B cell (primary cell): ENCODE data around the gene ZDHHC20. TPM values are rescaled to one million over a fixed set of nuclear protein-coding genes. Genes with fewer than 3 reads are reported as not detected.

ENCODE experiments used
- ATAC-seq: fragments of 200-7000 bp; cut with Tn5 transposase; one replicate; pipeline ENCODE4 v1.10.0; 2021; ENCODE audit warnings: low read depth, mild to moderate bottlenecking, moderate number of reproducible peaks, moderate library complexity
- CTCF ChIA-PET: fragments of 350-600 bp; sonication (Branson Sonifier 250); formaldehyde crosslinking; loops from one replicate; lab custom pipeline; 2021; ENCODE audit warnings: antibody characterized with exemption, inconsistent platforms; lab: Charles Lee
- POLR2A ChIA-PET: fragments of 350-600 bp; sonication (Branson Sonifier 250); formaldehyde crosslinking; loops from one replicate; lab custom pipeline; 2021; ENCODE audit warnings: antibody characterized with exemption; lab: Charles Lee
- DNase-seq: peaks from one replicate; pipeline ENCODE4 v3.0.0; 2013
- H2AFZ ChIP-seq: 2 replicates; pipeline ENCODE4 v1.6.1; 2012; ENCODE audit warnings: mild to moderate bottlenecking, low read depth, low read length; ENCODE audit not compliant: insufficient read depth, poor library complexity, severe bottlenecking
- H3K27ac ChIP-seq, 2 donors: 1 replicate in 1 of 2; 2 replicates in 1 of 2; pipeline ENCODE4 v1.5.1; 2012 to 2013; ENCODE audit warnings: low read length in 2 of 2, mild to moderate bottlenecking in 2 of 2, moderate library complexity in 1 of 2
- H3K27me3 ChIP-seq, 4 experiments: fragments of 200-600 bp in 1 of 4; sonication (generic) in 1 of 4; replicated peaks in 1 of 4; 1 replicate in 2 of 4; 2 replicates in 2 of 4; pipeline versions ENCODE4 v1.6.1 to v1.7.0; 2013 to 2016; ENCODE audit warnings: low read length in 3 of 4, mild to moderate bottlenecking in 2 of 4, mixed read lengths in 1 of 4, moderate library complexity in 1 of 4; ENCODE audit not compliant: insufficient read depth in 4 of 4, control insufficient read depth in 3 of 4; ENCODE audit errors: control extremely low read depth in 1 of 4
- H3K36me3 ChIP-seq, 2 experiments: replicated peaks in 1 of 2; 1 replicate in 1 of 2; 2 replicates in 1 of 2; pipeline versions ENCODE4 v1.6.1 to v1.7.1; 2013; ENCODE audit warnings: low read length in 1 of 2; ENCODE audit not compliant: insufficient read depth in 2 of 2, control insufficient read depth in 1 of 2; ENCODE audit errors: control extremely low read depth in 1 of 2, extremely low read depth in 1 of 2
- H3K4me1 ChIP-seq, 2 donors: fragments of 200-600 bp in 1 of 2; sonication (generic) in 1 of 2; 1 replicate in 1 of 2; 2 replicates in 1 of 2; pipeline versions ENCODE4 v1.5.1 to v1.6.1; 2013 to 2017; ENCODE audit warnings: low read length in 2 of 2; ENCODE audit not compliant: control insufficient read depth in 2 of 2, insufficient read depth in 2 of 2
- H3K4me2 ChIP-seq: replicated peaks from 2 replicates; pipeline ENCODE3; 2012; ENCODE audit warnings: mild to moderate bottlenecking, low read depth, low read length; ENCODE audit not compliant: poor library complexity, severe bottlenecking
- H3K4me3 ChIP-seq, 5 experiments: fragments of 200-600 bp in 1 of 5; sonication (generic) in 1 of 5; 1 replicate in 3 of 5; 2 replicates in 2 of 5; pipeline versions ENCODE4 v1.5.1 to v1.7.0; 2011 to 2016; ENCODE audit warnings: low read length in 4 of 5, mild to moderate bottlenecking in 4 of 5, low read depth in 2 of 5, control low read depth in 1 of 5, moderate library complexity in 1 of 5; ENCODE audit not compliant: insufficient read depth in 1 of 5; ENCODE audit errors: control extremely low read depth in 1 of 5, extremely low read depth in 1 of 5
- H3K79me2 ChIP-seq: fragments of 200-600 bp; sonication (generic); one replicate; pipeline ENCODE4 v1.6.0; 2016; ENCODE audit warnings: low read length; ENCODE audit not compliant: control insufficient read depth, insufficient read depth
- H3K9ac ChIP-seq: fragments of 200-600 bp; sonication (generic); 2 replicates; pipeline ENCODE4 v1.6.1; 2017; ENCODE audit warnings: mild to moderate bottlenecking, low read length, moderate library complexity
- H3K9me3 ChIP-seq, 3 donors: one replicate each; pipeline versions ENCODE4 v1.6.1 to v1.7.1; 2013; ENCODE audit warnings: low read length in 2 of 3; ENCODE audit not compliant: control insufficient read depth in 2 of 3, insufficient read depth in 1 of 3; ENCODE audit errors: control extremely low read depth in 1 of 3
- H4K20me1 ChIP-seq: 2 replicates; pipeline ENCODE4 v1.6.0; 2012; ENCODE audit warnings: mild to moderate bottlenecking, low read length; ENCODE audit not compliant: insufficient read depth, control insufficient read depth, poor library complexity, severe bottlenecking
- H3K27ac Mint-ChIP-seq: one replicate; pipeline ENCODE4 v1.8.0; 2021; ENCODE audit warnings: mixed read lengths
- H3K27me3 Mint-ChIP-seq: one replicate; pipeline ENCODE4 v1.8.0; 2021; ENCODE audit warnings: mixed read lengths
- H3K4me1 Mint-ChIP-seq: one replicate; pipeline ENCODE4 v1.8.0; 2021; ENCODE audit warnings: mixed read lengths
- H3K4me3 Mint-ChIP-seq: one replicate; pipeline ENCODE4 v1.8.0; 2021; ENCODE audit warnings: mixed read lengths
- H3K9me3 Mint-ChIP-seq: one replicate; pipeline ENCODE4 v1.8.0; 2022; ENCODE audit warnings: mixed read lengths; ENCODE audit not compliant: insufficient read depth
- EZH2 ChIP-seq: IDR thresholded peaks from 2 replicates; pipeline ENCODE4 v1.6.1; 2012; ENCODE audit warnings: borderline replicate concordance, low read depth, mild to moderate bottlenecking, moderate library complexity, low read length; ENCODE audit not compliant: insufficient read depth, poor library complexity, severe bottlenecking
- WGBS: methylation state at CpG from one replicate; pipeline ENCODE4 v1.1.5; 2013; ENCODE audit warnings: missing lambda C conversion rate; ENCODE audit not compliant: insufficient coverage; 5-methylcytosine and 5-hydroxymethylcytosine counted together
- intact Hi-C: fragments of 100-400 bp; cut with micrococcal nuclease; formaldehyde crosslinking; loops from one replicate; pipeline ENCODE4 v1.10.0; 2022
- polyA plus RNA-seq: library from polyadenylated mRNA; depleted of rRNA; stranded (reverse); fragments of >200 nt; gene quantifications from 2 replicates; pipeline ENCODE4 v1.2.3, GENCODE V29; 2012
- total RNA-seq, 2 donors: library from RNA; stranded (reverse); fragments of 120-200 nt in 1 of 2; gene quantifications; 1 replicate in 1 of 2; 2 replicates in 1 of 2; pipeline versions ENCODE4 v1.2.3 to v1.2.4, GENCODE V29; 2013 to 2022
- TF ChIP-seq, protein P1 (sequence below): fragments of 200-600 bp; IDR thresholded peaks from one replicate; pipeline ENCODE4 v1.8.0; 2022; ENCODE audit warnings: antibody characterized with exemption, mild to moderate bottlenecking

Gene ZDHHC20
- total and polyA plus RNA-seq, 2 donors (not counting 1 experiment from before 2014, with no cell fraction given) = 10.3 to 61.5 TPM

DNA sequence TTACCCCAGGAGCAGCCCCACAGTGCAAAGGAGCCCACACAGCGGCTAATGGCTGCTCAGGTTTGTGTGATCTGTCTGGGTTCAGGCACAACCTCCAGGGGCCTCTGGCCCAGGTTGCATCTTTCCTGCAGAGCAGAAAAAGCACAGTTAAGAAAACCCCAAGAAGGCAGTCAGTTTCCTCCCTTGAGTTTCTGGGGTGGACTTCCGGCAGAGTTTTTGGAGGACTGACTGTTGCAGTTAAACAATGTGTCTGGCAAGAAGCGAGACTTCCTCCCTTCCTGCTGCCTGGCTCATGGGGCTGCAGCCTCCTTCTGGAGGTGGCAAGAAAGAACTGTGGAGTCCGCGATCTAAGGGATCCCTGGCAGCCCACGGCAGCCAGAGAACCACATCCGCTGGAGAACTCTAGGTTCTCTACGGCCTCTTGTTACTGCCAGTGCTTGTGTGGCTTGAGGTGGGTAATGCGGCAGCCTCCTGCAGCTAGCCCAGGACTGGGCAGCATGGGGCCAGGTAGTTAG, 114.4 kb downstream of the ZDHHC20 start:
- Mint-ChIP-seq H3K4me1 (peaks cover 12% of the 10 kb centered on the region), H3K27me3 (no peaks in the 10 kb centered on the region), H3K4me3 (peak overlapping the region; percentile 64), H3K27ac (peak overlapping the region; percentile 57), H3K9me3 (no peaks in the 10 kb centered on the region)
- Histone ChIP-seq H3K4me3 (peak overlapping the region in 2 of 5 experiments; percentile 35 to 38), H3K9ac (peak overlapping the region; percentile 32), H3K27me3 (no peaks in the 10 kb centered on the region), H3K79me2 (no peaks in the 10 kb centered on the region), H2AFZ (peak overlapping the region; percentile 62), H4K20me1 (no peaks in the 10 kb centered on the region), H3K9me3 (no peaks in the 10 kb centered on the region), H3K4me1 (peaks cover 6 to 22% of the 10 kb centered on the region in 2 donors), H3K4me2 (peak overlapping the region; percentile 52), H3K36me3 (no peaks in the 10 kb centered on the region), H3K27ac (peak overlapping the region in 1 of 2 donors; percentile 37)
- DNase-seq (peak; percentile 24), ATAC-seq (peak; percentile 10)
- TF ChIP-seq, protein P1, sequence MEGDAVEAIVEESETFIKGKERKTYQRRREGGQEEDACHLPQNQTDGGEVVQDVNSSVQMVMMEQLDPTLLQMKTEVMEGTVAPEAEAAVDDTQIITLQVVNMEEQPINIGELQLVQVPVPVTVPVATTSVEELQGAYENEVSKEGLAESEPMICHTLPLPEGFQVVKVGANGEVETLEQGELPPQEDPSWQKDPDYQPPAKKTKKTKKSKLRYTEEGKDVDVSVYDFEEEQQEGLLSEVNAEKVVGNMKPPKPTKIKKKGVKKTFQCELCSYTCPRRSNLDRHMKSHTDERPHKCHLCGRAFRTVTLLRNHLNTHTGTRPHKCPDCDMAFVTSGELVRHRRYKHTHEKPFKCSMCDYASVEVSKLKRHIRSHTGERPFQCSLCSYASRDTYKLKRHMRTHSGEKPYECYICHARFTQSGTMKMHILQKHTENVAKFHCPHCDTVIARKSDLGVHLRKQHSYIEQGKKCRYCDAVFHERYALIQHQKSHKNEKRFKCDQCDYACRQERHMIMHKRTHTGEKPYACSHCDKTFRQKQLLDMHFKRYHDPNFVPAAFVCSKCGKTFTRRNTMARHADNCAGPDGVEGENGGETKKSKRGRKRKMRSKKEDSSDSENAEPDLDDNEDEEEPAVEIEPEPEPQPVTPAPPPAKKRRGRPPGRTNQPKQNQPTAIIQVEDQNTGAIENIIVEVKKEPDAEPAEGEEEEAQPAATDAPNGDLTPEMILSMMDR = no peak
- no peak for TF ChIP-seq EZH2
- intact Hi-C loops = no loop called here
- POLR2A ChIA-PET = no interaction called here
- 32% methylated on average over 8 of the region's 9 CpGs for WGBS
- CTCF ChIA-PET = interaction anchor here (2.4 kb wide), 1 partner anchor 46 kb away, joined by 7 read pairs; no protein-coding TSS in a partner anchor

DNA sequence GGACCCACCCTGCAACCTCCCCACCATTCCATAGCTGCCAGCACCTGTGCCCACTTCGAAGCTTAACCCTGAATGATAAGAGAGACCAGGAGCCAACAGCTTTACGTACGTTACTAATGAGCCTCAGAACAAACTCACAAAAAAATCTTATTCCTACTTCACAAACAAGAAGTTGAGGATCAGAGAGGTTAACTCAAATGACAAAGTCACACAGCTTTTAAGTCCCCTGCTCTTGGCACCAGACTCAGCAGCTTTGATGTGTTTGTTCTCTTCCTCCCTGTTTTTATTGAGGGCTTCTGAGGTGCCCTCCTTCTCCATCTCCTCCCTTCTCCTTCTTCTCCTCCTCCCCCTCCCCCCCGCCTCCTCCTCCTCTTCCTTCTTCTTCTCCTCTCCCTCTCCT, 115.4 kb downstream of the ZDHHC20 start:
- no peak overlapping the region for H3K27ac Mint-ChIP-seq
- Histone ChIP-seq H3K27ac (no peak overlapping the region), H3K4me2 (peak overlapping the region; percentile 5), H2AFZ (no peak overlapping the region), H3K27me3 (no peaks in the 10 kb centered on the region), H3K36me3 (no peaks in the 10 kb centered on the region), H3K4me1 (peaks cover 6 to 22% of the 10 kb centered on the region in 2 donors), H3K79me2 (no peaks in the 10 kb centered on the region), H3K9ac (no peak overlapping the region), H4K20me1 (no peaks in the 10 kb centered on the region), H3K4me3 (no peak overlapping the region), H3K9me3 (no peaks in the 10 kb centered on the region)
- H3K9me3 Mint-ChIP-seq = no peaks in the 10 kb centered on the region
- intact Hi-C loops = no loop called here
- ChIA-PET CTCF (interaction anchor here (2.4 kb wide), 1 partner anchor 45 kb away, joined by 7 read pairs; no protein-coding TSS in a partner anchor), POLR2A (no interaction called here)
- no peaks in the 10 kb centered on the region for H3K27me3 Mint-ChIP-seq
- WGBS = 95% methylated on average over 3 of the region's 4 CpGs
- no peak overlapping the region for H3K4me3 Mint-ChIP-seq
- no peak for TF ChIP-seq EZH2
- TF ChIP-seq, protein P1 = no peak
- ATAC-seq = no peak
- DNase-seq = no peak
- peaks cover 12% of the 10 kb centered on the region for H3K4me1 Mint-ChIP-seq
